HG03439 (cell line): Measurements from ENCODE around the gene KMT2E.
"Not testable (repeated sequence)": the region's sequence is repeated elsewhere in the genome, so short reads cannot be mapped to it uniquely, and the experiment has no call there.

Experiments used
- ATAC-seq: cut with Tn5 transposase; IDR thresholded peaks from one replicate; pipeline ENCODE4 v1.9.1; 2021; ENCODE audit warnings: mild to moderate bottlenecking, moderate library complexity; ENCODE audit not compliant: unreplicated experiment

Gene KMT2E

DNA sequence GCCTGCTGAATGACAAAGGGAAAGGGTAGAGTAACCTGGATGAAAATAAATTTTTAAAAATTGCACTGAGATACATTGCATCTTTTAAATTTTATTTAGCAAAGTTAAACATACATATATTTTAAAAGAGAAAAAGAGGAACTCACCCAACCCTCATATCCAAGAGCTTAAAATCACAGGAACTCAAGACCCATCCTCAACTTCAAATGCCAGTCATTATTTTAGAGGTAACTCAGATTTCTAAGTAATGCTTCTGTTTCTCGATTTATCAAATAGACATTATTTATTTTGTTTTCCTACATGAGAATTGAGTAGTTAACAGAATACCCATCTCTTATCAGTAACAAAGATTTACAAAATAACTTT is 32.4 kb upstream of the KMT2E start:
- no peak for ATAC-seq

DNA sequence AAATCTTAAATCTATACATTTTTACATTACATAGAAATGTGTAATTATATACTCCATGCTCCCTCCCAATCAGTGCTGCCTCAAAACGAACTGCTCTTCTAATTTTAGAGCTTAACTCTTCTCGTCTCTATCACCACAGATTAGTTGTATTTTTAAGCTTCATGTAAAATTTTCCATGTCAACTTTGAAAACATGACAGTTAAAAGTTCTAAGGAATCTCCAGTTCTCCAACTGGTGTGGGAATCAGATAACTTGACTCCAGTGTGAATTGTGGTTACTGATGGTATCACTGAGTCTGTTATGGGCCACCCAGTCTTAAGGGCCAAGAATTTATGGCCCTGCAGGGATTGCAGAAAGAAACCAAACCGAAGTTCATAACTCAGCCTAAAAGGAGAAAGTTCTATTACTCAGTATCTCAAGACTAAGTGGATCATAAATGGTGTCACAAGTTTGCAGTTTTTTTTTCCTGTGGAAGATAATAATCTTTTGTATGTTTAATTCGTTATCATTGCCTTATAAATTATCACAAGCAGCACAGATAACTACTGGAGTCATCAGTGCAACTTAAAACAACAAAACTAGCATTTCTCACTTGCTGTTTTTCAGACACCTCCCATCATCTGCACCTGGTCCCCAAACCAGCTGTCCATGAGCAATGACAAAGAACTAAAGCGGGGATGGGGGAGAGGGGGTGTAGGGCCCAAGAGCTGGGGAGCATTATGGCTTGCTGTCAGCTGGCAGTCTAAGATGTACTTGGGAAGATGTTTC is 31.5 kb upstream of the KMT2E start:
- no peak for ATAC-seq

- no peak for ATAC-seq
Measured at GRCh38 chr7:104983076-104983577, 30.9 kb upstream of the KMT2E start.

DNA sequence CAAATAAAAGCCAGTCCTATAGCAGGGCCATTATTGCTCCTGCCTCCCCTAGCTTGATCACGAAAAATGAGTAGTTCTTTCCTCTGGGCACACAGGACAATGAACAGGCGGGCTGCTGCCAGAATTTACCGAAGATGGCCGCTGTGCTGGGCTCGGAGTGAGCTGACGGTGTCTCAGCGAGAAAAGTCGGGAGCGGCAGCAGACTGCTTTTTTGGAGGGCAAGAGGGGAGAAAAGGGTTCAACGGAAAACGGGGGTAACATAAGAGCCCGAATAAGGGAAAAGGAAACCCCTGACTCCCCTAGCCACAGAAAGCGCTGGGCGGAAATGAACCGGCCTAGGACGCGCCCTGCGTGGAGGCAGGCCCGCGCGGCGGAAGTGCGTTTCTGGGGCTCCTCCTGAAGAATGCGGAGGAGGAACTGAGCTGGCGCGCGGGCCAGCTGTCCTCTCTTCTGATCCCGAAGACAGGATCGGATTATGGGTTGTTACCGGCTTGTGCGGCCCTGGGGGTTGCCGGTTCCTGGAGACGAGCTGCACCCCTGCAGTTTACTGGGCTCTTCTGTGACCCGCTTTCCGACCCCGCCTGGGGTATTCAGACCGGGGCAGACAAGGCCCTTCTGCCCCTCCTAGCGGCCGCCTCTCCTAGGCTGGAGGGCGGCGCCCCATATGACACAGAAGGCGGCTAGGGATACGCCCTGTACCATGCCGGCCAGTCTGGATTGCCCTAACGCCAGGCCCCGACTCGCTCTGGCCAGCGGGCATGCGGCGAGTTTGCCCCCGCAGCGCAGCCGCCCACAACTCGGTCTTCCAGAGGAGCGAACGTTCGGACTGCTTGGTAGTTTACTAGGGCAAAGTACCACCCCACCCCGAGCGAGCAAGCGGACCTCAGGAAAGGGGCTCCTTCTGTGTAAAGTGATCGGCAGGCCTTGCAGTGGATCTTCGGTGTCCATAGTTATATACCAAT is 30.1 kb upstream of the KMT2E start:
- ATAC-seq: peak; percentile 85

DNA sequence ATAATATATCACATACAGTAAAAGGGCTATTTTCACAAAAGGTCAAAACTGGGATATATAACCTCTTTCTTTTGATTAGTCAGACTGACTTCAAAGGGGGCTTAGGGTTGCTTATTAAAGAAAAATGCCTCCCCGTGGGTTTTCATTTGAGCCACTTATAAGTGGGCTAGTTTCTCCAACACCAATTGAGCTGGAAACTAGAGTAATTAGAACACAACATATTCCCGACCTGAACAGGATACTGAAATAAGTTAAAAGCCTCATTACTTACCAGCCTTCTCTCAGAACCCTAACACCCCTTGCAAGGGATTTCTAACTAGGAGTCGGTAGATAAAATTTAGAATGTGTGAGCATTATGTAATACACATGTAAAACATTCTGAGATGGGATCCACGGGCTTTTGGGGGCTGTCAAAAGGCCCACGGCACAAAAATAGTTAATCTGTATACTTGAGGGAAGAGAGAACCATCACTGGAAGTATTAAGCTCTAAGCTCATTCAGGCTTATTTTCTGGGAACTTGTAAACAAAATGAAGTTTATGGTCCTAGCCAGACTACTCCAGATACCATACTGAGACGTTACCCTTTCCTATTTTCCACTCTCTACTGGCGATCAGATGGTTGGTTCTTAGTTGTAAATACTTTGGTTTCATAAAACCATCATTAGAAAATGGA is 29.3 kb upstream of the KMT2E start:
- ATAC-seq: no peak

DNA sequence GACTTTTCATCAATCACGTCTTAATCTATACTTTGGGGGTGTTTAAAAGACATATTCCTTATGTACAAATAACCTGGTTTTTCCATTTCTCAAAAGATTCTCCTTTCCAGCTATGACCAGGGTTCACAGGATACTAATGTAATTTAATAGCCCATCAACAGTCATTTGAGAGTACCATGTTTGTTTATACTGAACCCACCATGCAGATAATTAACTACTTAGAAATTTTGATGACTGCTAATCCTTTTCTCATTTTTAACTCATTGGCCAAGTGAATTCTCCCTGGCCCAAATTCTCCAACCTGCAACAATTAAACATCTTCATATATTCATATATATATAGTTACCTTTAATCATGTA is 28.8 kb upstream of the KMT2E start:
- ATAC-seq: no peak

DNA sequence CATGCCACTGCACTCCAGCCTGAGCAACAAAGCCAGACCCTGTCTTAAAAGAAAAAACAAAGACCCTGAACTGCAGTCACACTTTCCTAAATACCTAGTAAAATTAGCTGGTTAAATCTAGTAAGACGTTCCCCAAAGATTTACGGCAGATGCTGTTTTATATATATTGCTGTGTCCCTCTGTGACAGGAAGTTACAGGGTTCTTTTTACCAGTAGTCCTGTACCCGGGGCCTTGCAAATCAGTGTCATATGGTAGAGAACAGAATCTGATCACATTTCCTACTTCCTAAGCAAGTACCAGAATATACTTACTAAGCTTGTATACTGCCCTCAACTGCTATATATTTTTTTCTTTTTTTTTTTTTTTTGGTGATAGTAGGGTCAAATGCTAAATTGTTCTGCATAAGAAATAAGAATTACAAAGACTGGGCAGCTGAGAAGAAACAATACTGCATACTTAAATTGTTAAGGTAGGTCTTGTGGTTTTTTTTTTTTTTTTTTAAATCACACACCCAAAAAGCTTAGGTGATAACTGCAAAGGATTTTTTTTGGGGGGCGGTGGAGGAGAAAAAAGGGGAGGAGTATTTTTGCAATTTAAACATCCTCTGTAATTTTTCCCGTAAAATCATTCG is 27.3 kb upstream of the KMT2E start:
- ATAC-seq: no peak

- not testable (repeated sequence) for ATAC-seq
Measured at GRCh38 chr7:104987403-104987802, 26.6 kb upstream of the KMT2E start.

DNA sequence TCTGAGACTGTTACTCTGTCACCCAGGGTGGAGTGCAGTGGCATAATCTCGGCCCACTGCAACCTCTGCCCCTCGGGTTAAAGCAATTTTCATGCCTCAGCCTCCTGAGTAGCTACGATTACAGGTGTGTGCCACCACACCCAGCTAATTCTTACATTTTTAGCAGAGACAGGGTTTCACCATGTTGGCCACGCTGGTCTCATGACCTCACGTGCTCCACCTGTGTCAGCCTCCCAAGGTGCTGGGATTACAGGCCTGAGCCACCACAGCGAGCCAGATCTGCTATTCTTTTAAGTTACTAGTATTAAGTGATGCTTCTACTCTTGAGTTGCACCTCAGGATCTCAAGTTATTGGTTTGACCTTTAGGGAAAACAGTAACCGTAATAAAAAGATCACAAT is 23.0 kb upstream of the KMT2E start:
- ATAC-seq: no peak

GRCh38 chr7:104992306-104992705 is 21.7 kb upstream of the KMT2E start:
- ATAC-seq: no peak

- ATAC-seq: no peak
Measured at GRCh38 chr7:104993217-104993862, 20.7 kb upstream of the KMT2E start.

DNA sequence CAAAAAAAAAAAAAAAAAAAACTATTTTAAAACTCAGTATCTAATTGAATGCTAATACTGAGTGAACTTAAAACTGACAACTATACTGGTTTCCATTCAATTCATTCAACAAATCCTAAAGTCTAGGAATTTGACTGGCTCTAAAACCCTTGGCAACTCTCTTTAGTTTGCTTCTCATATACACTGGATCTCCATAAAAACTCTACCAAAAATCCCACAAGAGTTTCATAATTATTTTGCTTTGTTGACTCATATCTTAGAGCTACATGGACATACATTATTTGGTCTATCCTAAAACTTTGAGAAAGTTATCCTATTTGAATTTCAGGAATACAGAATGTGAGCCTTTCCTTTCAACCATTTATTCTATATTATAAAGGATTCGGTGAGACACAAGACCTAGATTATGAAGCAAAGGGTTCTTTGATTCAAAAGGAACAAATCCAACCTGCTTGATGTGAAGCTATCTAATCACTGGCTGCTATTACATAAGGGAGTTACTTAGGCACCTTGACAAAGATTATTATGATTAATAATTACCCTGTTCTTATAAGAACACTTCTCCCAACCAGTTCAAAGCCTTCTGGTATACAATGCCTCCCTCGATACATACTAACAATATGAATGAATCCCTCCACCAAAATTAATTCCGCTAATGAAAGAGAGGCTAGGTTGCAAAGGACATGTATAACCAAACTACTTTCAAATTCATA is 15.8 kb upstream of the KMT2E start:
- no peak for ATAC-seq

GRCh38 chr7:105000200-105000599 is 13.8 kb upstream of the KMT2E start:
- no peak for ATAC-seq

DNA sequence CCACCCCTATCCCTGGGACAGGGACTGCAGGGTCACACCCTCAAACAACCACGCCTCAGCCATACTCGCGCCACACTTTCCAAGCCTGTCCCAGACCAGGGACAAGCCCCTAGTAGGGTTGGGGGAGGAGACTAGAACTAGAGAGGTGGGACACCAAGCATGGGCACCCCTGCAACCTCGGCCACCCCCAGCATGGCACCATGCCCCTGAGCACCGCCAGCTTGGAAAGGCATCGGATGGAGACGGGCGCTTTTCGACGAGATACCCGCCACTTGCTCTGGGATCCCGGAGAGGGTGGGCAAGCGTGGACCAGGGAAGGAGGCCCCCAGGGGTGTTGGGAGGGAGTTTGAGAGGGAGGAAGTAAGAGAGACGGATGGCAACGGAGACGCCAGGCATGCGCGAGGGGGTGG is 13.1 kb upstream of the KMT2E start:
- no peak for ATAC-seq

DNA sequence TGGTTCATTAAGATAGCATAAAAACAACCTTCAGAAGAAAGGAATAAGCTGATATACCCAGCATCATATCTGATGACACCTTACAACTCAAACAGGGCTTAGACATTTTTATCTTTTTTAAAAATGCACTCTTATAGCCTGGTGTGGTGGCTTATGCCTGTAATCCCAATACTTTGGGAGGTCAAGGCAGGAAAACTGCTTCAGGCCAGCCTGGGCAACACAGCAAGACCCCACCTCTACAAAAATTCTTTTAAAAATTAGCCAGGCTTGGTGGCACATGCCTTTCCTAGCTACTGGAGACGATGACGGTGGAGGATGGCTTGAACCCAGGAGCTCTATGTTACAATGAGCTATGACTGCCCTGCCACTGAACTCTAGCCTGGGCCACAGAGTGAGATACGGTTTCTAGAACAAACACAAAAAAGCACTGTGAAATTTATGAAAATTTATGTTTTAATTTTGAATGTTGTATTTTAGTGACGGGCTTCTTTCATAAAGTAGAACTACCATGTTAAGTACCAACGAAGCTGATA is 12.3 kb upstream of the KMT2E start:
- ATAC-seq: no peak

GRCh38 chr7:105003275-105003674 is 10.7 kb upstream of the KMT2E start:
- ATAC-seq: no peak

DNA sequence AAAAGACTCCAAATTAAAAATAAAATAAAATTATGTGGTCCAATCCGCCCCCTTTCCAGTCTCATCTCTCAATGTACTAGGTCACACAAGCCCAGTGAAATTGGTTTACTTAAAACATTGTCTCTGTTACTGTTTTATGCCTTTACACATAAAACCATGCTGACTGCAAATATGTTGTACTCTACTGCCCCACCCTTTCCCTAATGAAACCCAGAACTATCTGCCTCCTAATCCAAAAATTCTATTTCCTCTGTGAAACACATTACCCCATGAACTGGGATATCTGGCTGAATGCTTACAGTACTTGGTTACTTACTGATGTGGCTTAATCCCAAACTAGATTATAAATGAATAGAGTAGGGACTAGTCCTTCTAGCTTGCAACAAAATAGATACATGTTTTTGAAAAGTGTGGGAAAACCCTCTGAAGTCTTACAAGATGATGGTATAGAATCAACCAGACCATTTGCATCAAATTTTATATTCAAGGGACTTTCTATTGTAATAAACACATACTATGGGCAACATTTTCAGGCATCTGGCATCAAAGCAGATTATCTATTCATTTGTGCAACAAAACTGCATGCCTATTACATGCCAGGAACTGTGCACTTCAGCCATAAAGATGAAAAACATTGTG is 10.0 kb upstream of the KMT2E start:
- ATAC-seq: no peak

DNA sequence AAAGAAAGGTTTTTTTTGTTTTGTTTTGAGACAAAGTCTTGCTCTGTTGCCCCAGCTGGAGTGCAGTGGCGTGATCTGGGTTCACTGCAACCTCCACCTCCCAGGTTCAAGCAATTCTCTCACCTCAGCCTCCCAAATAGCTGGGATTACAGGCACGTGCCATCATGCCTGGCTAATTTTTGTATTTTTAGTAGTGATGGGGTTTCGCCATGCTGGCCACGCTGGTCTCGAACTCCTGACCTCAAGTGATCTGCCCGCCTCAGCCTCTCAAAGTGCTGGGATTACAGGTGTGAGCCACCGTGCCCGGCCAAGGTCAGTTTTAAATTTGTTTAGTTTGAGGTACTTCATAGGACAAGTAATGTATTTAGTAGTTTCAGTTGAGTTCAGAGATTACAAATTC is 9.0 kb upstream of the KMT2E start:
- ATAC-seq: not testable (repeated sequence)

GRCh38 chr7:105005486-105005885 is 8.5 kb upstream of the KMT2E start:
- not testable (repeated sequence) for ATAC-seq
